Activated CD8-positive, alpha-beta memory T cell treated with anti-CD3 and anti-CD28 coated beads, Interleukin-2, amount 50 U/mL, for 1 hour (primary cell): Measurements from ENCODE around the gene CEP128.

Experiments
- DNase-seq: peaks from one replicate; pipeline ENCODE4 v3.0.0-alpha.2; 2020; ENCODE audit errors: extremely low read depth

The CEP128 gene

GRCh38 chr14:80776186-80776585 is 165.4 kb downstream of the CEP128 start:
- no peak for DNase-seq

GRCh38 chr14:80772504-80772903 is 169.0 kb downstream of the CEP128 start:
- DNase-seq: no peak

- no peak for DNase-seq
Measured at GRCh38 chr14:80771201-80771600, 170.3 kb downstream of the CEP128 start.

GRCh38 chr14:80770114-80770908 is 171.2 kb downstream of the CEP128 start:
- DNase-seq: no peak

- no peak for DNase-seq
Measured at GRCh38 chr14:80768646-80769045, 172.9 kb downstream of the CEP128 start.

- no peak for DNase-seq
Measured at GRCh38 chr14:80764921-80765507, 176.5 kb downstream of the CEP128 start.

GRCh38 chr14:80764496-80764895 is 177.0 kb downstream of the CEP128 start:
- no peak for DNase-seq

GRCh38 chr14:80762641-80763228 is 178.8 kb downstream of the CEP128 start:
- DNase-seq: no peak

GRCh38 chr14:80754696-80755095 is 186.8 kb downstream of the CEP128 start:
- no peak for DNase-seq

- DNase-seq: no peak
Measured at GRCh38 chr14:80751285-80751684, 190.3 kb downstream of the CEP128 start.

- no peak for DNase-seq
Measured at GRCh38 chr14:80726211-80726610, 215.3 kb downstream of the CEP128 start.

GRCh38 chr14:80718940-80719339 is 222.6 kb downstream of the CEP128 start:
- no peak for DNase-seq

GRCh38 chr14:80714474-80714873 is 227.1 kb downstream of the CEP128 start:
- DNase-seq: no peak

- no peak for DNase-seq
Measured at GRCh38 chr14:80713076-80713850, 228.3 kb downstream of the CEP128 start.

- DNase-seq: no peak
Measured at GRCh38 chr14:80705241-80705980, 236.1 kb downstream of the CEP128 start.

- no peak for DNase-seq
Measured at GRCh38 chr14:80700601-80701000, 240.9 kb downstream of the CEP128 start.

- DNase-seq: no peak
Measured at GRCh38 chr14:80699861-80700260, 241.7 kb downstream of the CEP128 start.

GRCh38 chr14:80698974-80699373 is 242.6 kb downstream of the CEP128 start:
- DNase-seq: no peak

GRCh38 chr14:80695869-80696268 is 245.7 kb downstream of the CEP128 start:
- DNase-seq: no peak

- DNase-seq: no peak
Measured at GRCh38 chr14:80692903-80693302, 248.6 kb downstream of the CEP128 start.

- DNase-seq: no peak
Measured at GRCh38 chr14:80681651-80682050, 259.9 kb downstream of the CEP128 start.

- no peak for DNase-seq
Measured at GRCh38 chr14:80679273-80679672, 262.3 kb downstream of the CEP128 start.
